MM.1S (cell line): Measurements from ENCODE around the gene WDR41.

ENCODE experiments used
- DNase-seq: peaks from one replicate; pipeline ENCODE4 v3.0.0-alpha.2; 2015
- H2AFZ ChIP-seq: fragments of 300-600 bp; sonication (generic); 2 replicates; pipeline ENCODE4 v1.6.0; 2016; ENCODE audit warnings: antibody characterized with exemption, low read length
- H3F3A ChIP-seq: fragments of 300-600 bp; sonication (generic); 2 replicates; pipeline ENCODE4 v1.6.1; 2016; ENCODE audit warnings: mild to moderate bottlenecking, antibody characterized with exemption, low read length, moderate library complexity, mixed read lengths; ENCODE audit not compliant: insufficient read depth
- H3K27ac ChIP-seq: fragments of 300-600 bp; sonication (generic); 2 replicates; pipeline ENCODE4 v1.5.1; 2016; ENCODE audit warnings: mild to moderate bottlenecking, low read length
- H3K27me3 ChIP-seq: fragments of 300-600 bp; sonication (generic); replicated peaks from 2 replicates; pipeline ENCODE4 v1.6.0; 2016; ENCODE audit warnings: low read length; ENCODE audit not compliant: insufficient read depth
- H3K36me3 ChIP-seq: fragments of 300-600 bp; sonication (generic); replicated peaks from 2 replicates; pipeline ENCODE4 v1.6.1; 2016; ENCODE audit warnings: mild to moderate bottlenecking, low read length, mixed read lengths; ENCODE audit not compliant: insufficient read depth
- H3K4me1 ChIP-seq: fragments of 300-600 bp; sonication (generic); 2 replicates; pipeline ENCODE4 v1.6.1; 2016; ENCODE audit warnings: low read length, mixed read lengths
- H3K4me2 ChIP-seq: fragments of 300-600 bp; sonication (generic); 2 replicates; pipeline ENCODE4 v1.6.0; 2016; ENCODE audit warnings: low read depth, low read length
- H3K4me3 ChIP-seq: fragments of 300-600 bp; sonication (generic); 2 replicates; pipeline ENCODE4 v1.5.1; 2016; ENCODE audit warnings: low read length, mixed read lengths
- H3K79me2 ChIP-seq: fragments of 300-600 bp; sonication (generic); 2 replicates; pipeline ENCODE4 v1.6.1; 2016; ENCODE audit warnings: mixed run types, low read length, mixed read lengths
- H3K9ac ChIP-seq: fragments of 300-600 bp; sonication (generic); 2 replicates; pipeline ENCODE4 v1.6.1; 2016; ENCODE audit warnings: low read length, mixed read lengths
- H3K9me2 ChIP-seq: fragments of 300-600 bp; sonication (generic); replicated peaks from 2 replicates; pipeline ENCODE4 v1.6.1; 2016; ENCODE audit warnings: mild to moderate bottlenecking, low read length, mixed read lengths; ENCODE audit not compliant: insufficient read depth
- H3K9me3 ChIP-seq: fragments of 300-600 bp; sonication (generic); replicated peaks from 2 replicates; pipeline ENCODE4 v1.6.1; 2016; ENCODE audit warnings: mild to moderate bottlenecking, low read length, mixed read lengths; ENCODE audit not compliant: insufficient read depth
- H4K20me1 ChIP-seq: fragments of 300-600 bp; sonication (generic); 2 replicates; pipeline ENCODE4 v1.6.1; 2016; ENCODE audit warnings: mild to moderate bottlenecking, low read length, moderate library complexity, mixed read lengths; ENCODE audit not compliant: insufficient read depth
- EZH2 ChIP-seq: fragments of 300-600 bp; sonication (generic); optimal IDR thresholded peaks from 2 replicates; pipeline ENCODE3; 2017; ENCODE audit warnings: low read depth, mild to moderate bottlenecking, antibody characterized with exemption, low read length, mixed read lengths
- EZH2phosphoT487 ChIP-seq: fragments of 300-600 bp; sonication (generic); IDR thresholded peaks from 2 replicates; pipeline ENCODE4 v1.6.1; 2018; ENCODE audit warnings: antibody characterized with exemption, low read length
- TF ChIP-seq, protein P1 (sequence below): fragments of 300-600 bp; sonication (generic); IDR thresholded peaks from 2 replicates; pipeline ENCODE4 v1.5.1; 2016; ENCODE audit warnings: antibody characterized with exemption, low read length, mixed read lengths

WDR41 gene

DNA sequence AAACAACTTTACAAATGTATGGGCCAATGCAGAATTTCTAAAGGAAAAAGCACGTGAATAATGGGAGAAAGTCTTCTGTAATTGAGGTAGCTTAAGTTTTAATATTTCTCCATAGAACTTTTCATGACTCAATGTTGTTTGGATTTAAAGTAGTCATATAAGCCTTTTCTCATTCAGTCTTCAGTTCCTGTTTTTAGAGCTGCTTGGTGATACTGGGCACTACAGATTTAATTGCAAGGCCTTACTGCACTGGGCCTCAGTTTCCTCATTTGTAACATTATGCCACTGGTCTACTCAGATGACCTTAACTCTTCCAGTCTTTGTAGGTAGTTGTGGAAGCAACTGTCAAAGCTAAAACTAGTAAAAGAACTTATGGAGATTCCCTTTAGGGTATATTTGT lies 60.4 kb downstream of the WDR41 start:
- Histone ChIP-seq H3K4me1 (no peaks in the 10 kb centered on the region), H3K79me2 (no peaks in the 10 kb centered on the region), H3K4me3 (no peak overlapping the region), H4K20me1 (no peaks in the 10 kb centered on the region), H3F3A (no peaks in the 10 kb centered on the region), H3K9me2 (no peaks in the 10 kb centered on the region), H3K27me3 (no peaks in the 10 kb centered on the region), H3K9ac (no peak overlapping the region), H3K4me2 (no peak overlapping the region), H3K9me3 (no peaks in the 10 kb centered on the region), H2AFZ (no peak overlapping the region), H3K27ac (no peak overlapping the region), H3K36me3 (no peaks in the 10 kb centered on the region)
- DNase-seq, result no peak
- TF ChIP-seq, protein P1, sequence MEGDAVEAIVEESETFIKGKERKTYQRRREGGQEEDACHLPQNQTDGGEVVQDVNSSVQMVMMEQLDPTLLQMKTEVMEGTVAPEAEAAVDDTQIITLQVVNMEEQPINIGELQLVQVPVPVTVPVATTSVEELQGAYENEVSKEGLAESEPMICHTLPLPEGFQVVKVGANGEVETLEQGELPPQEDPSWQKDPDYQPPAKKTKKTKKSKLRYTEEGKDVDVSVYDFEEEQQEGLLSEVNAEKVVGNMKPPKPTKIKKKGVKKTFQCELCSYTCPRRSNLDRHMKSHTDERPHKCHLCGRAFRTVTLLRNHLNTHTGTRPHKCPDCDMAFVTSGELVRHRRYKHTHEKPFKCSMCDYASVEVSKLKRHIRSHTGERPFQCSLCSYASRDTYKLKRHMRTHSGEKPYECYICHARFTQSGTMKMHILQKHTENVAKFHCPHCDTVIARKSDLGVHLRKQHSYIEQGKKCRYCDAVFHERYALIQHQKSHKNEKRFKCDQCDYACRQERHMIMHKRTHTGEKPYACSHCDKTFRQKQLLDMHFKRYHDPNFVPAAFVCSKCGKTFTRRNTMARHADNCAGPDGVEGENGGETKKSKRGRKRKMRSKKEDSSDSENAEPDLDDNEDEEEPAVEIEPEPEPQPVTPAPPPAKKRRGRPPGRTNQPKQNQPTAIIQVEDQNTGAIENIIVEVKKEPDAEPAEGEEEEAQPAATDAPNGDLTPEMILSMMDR, result no peak
- no peak for TF ChIP-seq EZH2phosphoT487
- no peak for TF ChIP-seq EZH2

DNA sequence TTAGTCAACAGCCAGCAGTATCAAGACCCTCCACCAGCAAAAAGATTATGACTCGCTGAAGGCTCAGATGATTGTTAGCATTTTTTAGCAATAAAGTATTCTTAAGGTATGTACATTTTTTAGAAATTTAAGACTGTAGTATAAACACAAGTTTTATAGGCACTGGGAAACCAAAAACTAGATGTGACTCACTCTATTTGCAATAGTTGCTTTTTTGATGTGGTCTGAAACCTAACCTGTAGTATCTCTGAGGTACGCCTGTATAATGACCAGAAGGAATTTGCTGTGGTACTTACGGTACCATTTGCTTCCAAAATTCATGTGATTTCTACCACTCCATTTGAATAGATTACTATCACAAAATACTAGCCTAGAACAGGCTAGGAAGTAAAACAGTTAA lies 60.8 kb downstream of the WDR41 start:
- Histone ChIP-seq H3K4me1 (no peaks in the 10 kb centered on the region), H3K27ac (no peak overlapping the region), H3K9me3 (no peaks in the 10 kb centered on the region), H3K4me3 (no peak overlapping the region), H3F3A (no peaks in the 10 kb centered on the region), H3K27me3 (no peaks in the 10 kb centered on the region), H3K9me2 (no peaks in the 10 kb centered on the region), H3K4me2 (no peak overlapping the region), H4K20me1 (no peaks in the 10 kb centered on the region), H3K36me3 (no peaks in the 10 kb centered on the region), H3K79me2 (no peaks in the 10 kb centered on the region), H3K9ac (no peak overlapping the region), H2AFZ (no peak overlapping the region)
- no peak for DNase-seq
- TF ChIP-seq EZH2phosphoT487 (no peak), EZH2 (no peak)
- TF ChIP-seq, protein P1, result no peak

DNA sequence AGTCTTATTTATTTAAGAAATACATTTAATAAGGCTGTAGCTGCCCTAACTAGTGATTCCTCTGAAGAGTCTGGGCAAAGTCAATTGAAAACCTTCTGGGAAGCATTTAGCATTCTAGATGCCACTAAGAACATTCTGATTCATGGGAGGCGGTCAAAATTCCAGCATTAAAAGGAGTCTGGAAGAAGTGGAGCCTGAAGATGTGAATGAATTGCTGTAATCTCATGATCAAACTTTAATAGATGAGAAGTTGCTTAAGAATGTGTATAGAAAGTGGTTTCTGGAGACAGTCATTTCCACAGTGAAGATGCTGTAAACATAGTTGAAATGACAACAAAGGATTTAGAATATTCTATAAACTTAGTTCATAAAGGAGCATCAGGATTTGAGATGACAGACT lies 61.4 kb downstream of the WDR41 start:
- no peak overlapping the region for H3K27ac ChIP-seq
- DNase-seq, result no peak
- no peaks in the 10 kb centered on the region for H3K79me2 ChIP-seq
- no peak overlapping the region for H3K9ac ChIP-seq
- no peak overlapping the region for H2AFZ ChIP-seq
- H3K4me3 ChIP-seq, result no peak overlapping the region
- no peak overlapping the region for H3K4me2 ChIP-seq
- H3K4me1 ChIP-seq, result no peaks in the 10 kb centered on the region
- H3K27me3 ChIP-seq, result no peaks in the 10 kb centered on the region
- no peaks in the 10 kb centered on the region for H4K20me1 ChIP-seq
- no peaks in the 10 kb centered on the region for H3F3A ChIP-seq
- TF ChIP-seq EZH2phosphoT487 (no peak), EZH2 (no peak)
- TF ChIP-seq, protein P1, result no peak
- H3K36me3 ChIP-seq, result no peaks in the 10 kb centered on the region
- H3K9me2 ChIP-seq, result no peaks in the 10 kb centered on the region
- H3K9me3 ChIP-seq, result no peaks in the 10 kb centered on the region

DNA sequence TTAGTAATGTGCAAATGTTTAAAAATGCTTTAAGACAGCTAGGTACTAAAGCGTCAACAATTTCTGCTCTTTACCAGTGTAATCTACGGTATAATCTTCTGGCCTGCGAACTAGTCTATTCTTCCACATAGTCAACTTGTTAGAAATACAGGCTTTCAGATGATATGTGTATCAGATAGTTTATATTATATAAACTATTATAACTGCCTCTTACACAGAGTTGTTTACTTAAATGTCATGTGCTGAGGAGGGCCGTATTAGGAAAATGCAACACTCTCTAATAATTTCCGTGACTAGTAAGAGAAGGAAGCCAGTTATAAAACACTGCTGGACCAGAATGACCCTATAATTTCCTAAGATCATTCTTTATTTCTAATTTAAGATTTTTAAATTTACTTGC lies 63.6 kb downstream of the WDR41 start:
- H4K20me1 ChIP-seq, result no peaks in the 10 kb centered on the region
- H3K27ac ChIP-seq, result no peak overlapping the region
- H3K27me3 ChIP-seq, result no peaks in the 10 kb centered on the region
- no peaks in the 10 kb centered on the region for H3K36me3 ChIP-seq
- no peaks in the 10 kb centered on the region for H3K4me1 ChIP-seq
- H3K4me2 ChIP-seq, result no peak overlapping the region
- TF ChIP-seq EZH2 (no peak), EZH2phosphoT487 (no peak)
- TF ChIP-seq, protein P1, result no peak
- no peak for DNase-seq
- no peak overlapping the region for H3K9ac ChIP-seq
- no peaks in the 10 kb centered on the region for H3F3A ChIP-seq
- no peaks in the 10 kb centered on the region for H3K79me2 ChIP-seq
- H2AFZ ChIP-seq, result no peak overlapping the region
- no peaks in the 10 kb centered on the region for H3K9me3 ChIP-seq
- no peaks in the 10 kb centered on the region for H3K9me2 ChIP-seq
- no peak overlapping the region for H3K4me3 ChIP-seq
